ENCODE measurements around the gene SGSM1. TPM values are rescaled to one million over a fixed set of nuclear protein-coding genes. Genes with fewer than 3 reads are reported as not detected.

The SGSM1 gene
- total RNA-seq, 1 experiment from 2014 or later, result 4.3 TPM

DNA sequence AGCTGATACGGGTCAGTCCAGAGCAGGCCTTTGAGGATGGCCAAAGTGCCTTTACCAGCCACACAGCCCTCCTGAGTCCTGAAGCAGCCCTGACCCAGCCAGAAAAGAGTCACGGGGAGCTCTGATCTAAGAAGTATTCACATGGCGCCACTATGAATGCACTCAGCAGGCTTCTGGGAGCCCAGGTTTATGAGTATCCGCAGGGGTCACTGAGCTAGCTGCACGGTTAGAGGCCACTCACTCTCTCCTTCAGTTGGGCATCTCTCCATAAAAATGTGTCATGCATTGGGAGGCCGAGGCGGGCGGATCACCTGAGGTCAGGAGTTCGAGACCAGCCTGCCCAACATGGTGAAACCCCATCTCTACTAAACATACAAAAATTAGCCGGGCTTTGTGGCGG lies 156.8 kb downstream of the SGSM1 start:
- no peaks in the 10 kb centered on the region for H3K79me2 ChIP-seq (ENCODE audit: insufficient read depth, low read length)
- H3K27me3 Mint-ChIP-seq (ENCODE audit: low read depth), result no peaks in the 10 kb centered on the region
- H3K27ac Mint-ChIP-seq, result no peak overlapping the region; a peak in 1 of 7 replicates

More for the DNA sequence above, 156.8 kb downstream of the SGSM1 start:
- H3K79me1 ChIP-seq (ENCODE audit: insufficient read depth, low read depth, low read length, poor library complexity, severe bottlenecking), result no peaks in the 10 kb centered on the region
- no peak overlapping the region for H3K4me2 ChIP-seq (ENCODE audit: insufficient read depth, insufficient read length, low read length)
- Mint-ChIP-seq H3K9me3 (no peaks in the 10 kb centered on the region), H3K4me1 (peaks cover 15 to 23% of the 10 kb centered on the region in 2 experiments), H3K36me3 (ENCODE audit: insufficient read depth in 1 of 3, low read depth in 3 of 3) (peaks cover 0 to 13% (median 3%) of the 10 kb centered on the region in 3 experiments; a peak in 4 of 7 replicates), H3K4me3 (no peak overlapping the region)
- H3K4ac ChIP-seq (ENCODE audit: low read depth, low read length), result no peak overlapping the region
- H2BK120ac ChIP-seq (ENCODE audit: low read depth, low read length, poor library complexity, severe bottlenecking), result no peak overlapping the region
- H3K9ac ChIP-seq (ENCODE audit: extremely low read depth, insufficient read length, low read length), result no peak overlapping the region
- no peaks in the 10 kb centered on the region for H3K23me2 ChIP-seq (ENCODE audit: insufficient read length, low read depth, low read length, poor library complexity, severe bottlenecking)
- H2BK15ac ChIP-seq (ENCODE audit: low read depth, low read length), result no peak overlapping the region
- H2BK12ac ChIP-seq (ENCODE audit: insufficient read length, low read depth, low read length), result no peak overlapping the region
- H4K91ac ChIP-seq (ENCODE audit: insufficient read length, low read depth, low read length), result no peak overlapping the region
- H3K9me3 ChIP-seq (ENCODE audit: control insufficient read depth, low read depth, low read length), result no peaks in the 10 kb centered on the region
- H3K14ac ChIP-seq (ENCODE audit: insufficient read depth, low read length), result no peak overlapping the region
- H3K27me3 ChIP-seq (ENCODE audit: insufficient read depth, low read length), result no peaks in the 10 kb centered on the region
- H4K20me1 ChIP-seq (ENCODE audit: control insufficient read depth, insufficient read depth, insufficient read length), result no peaks in the 10 kb centered on the region
- no peak overlapping the region for H2AK5ac ChIP-seq (ENCODE audit: insufficient read length, low read length)
- no peak overlapping the region for H2BK20ac ChIP-seq (ENCODE audit: low read depth, low read length, poor library complexity, severe bottlenecking)
- H3T11ph ChIP-seq (ENCODE audit: low read length), result no peak overlapping the region
- no peak overlapping the region for H2AFZ ChIP-seq (ENCODE audit: low read length)
- DNase-seq, result no peak
- H3K56ac ChIP-seq (ENCODE audit: insufficient read length, low read depth, low read length), result no peak overlapping the region
- no peak overlapping the region for H3K18ac ChIP-seq (ENCODE audit: insufficient read length, low read depth, low read length)
- no peak overlapping the region for H3K23ac ChIP-seq (ENCODE audit: insufficient read length, low read depth, low read length)
- no peak overlapping the region for H4K8ac ChIP-seq (replicated peaks; ENCODE audit: insufficient read length, low read depth, low read length)
- WGBS (ENCODE audit: extremely low coverage, insufficient read length, low lambda C conversion rate), result no CpG with 5 or more reads among the region's 11 CpGs
- no peaks in the 10 kb centered on the region; the same call in 1 of the 2 replicates for H3K4me1 ChIP-seq (ENCODE audit: insufficient read depth, low read length)
- H3K27ac ChIP-seq (ENCODE audit: insufficient read length, low read depth, low read length), result no peak overlapping the region
- TF ChIP-seq, protein P1, sequence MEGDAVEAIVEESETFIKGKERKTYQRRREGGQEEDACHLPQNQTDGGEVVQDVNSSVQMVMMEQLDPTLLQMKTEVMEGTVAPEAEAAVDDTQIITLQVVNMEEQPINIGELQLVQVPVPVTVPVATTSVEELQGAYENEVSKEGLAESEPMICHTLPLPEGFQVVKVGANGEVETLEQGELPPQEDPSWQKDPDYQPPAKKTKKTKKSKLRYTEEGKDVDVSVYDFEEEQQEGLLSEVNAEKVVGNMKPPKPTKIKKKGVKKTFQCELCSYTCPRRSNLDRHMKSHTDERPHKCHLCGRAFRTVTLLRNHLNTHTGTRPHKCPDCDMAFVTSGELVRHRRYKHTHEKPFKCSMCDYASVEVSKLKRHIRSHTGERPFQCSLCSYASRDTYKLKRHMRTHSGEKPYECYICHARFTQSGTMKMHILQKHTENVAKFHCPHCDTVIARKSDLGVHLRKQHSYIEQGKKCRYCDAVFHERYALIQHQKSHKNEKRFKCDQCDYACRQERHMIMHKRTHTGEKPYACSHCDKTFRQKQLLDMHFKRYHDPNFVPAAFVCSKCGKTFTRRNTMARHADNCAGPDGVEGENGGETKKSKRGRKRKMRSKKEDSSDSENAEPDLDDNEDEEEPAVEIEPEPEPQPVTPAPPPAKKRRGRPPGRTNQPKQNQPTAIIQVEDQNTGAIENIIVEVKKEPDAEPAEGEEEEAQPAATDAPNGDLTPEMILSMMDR (conservative IDR thresholded peaks at IDR 0.05), result no peak
- no peak overlapping the region for H2BK5ac ChIP-seq (ENCODE audit: insufficient read length, low read length)
- no peak overlapping the region for H4K5ac ChIP-seq (ENCODE audit: insufficient read length, low read depth, low read length)
